Osteoblast (primary cell): ENCODE measurements around the gene CALML5. TPM values are rescaled to one million over a fixed set of nuclear protein-coding genes. Genes with fewer than 3 reads are reported as not detected.
A peak's percentile ranks its signal among the peaks of the same experiment; 100 is the strongest.

Experiments used
- DNase-seq: peaks from one replicate; pipeline ENCODE4 v3.0.0; 2011; ENCODE audit warnings: low spot score, mixed read lengths; ENCODE audit not compliant: insufficient read length; ENCODE audit errors: missing footprints
- H2AFZ ChIP-seq: 2 replicates; pipeline ENCODE4 v1.6.0; 2011; ENCODE audit warnings: mild to moderate bottlenecking, low read length
- H3K27ac ChIP-seq: 2 replicates; pipeline ENCODE4 v1.5.1; 2011; ENCODE audit warnings: mild to moderate bottlenecking, low read depth, low read length, moderate library complexity
- H3K27me3 ChIP-seq: 2 replicates; pipeline ENCODE4 v1.6.0; 2012; ENCODE audit warnings: mild to moderate bottlenecking, control low read depth, inconsistent platforms, low read length, moderate library complexity; ENCODE audit not compliant: insufficient read depth
- H3K36me3 ChIP-seq: 2 replicates; pipeline ENCODE4 v1.5.1; 2011; ENCODE audit warnings: mild to moderate bottlenecking, low read length, control low read depth, moderate library complexity; ENCODE audit not compliant: insufficient read depth
- H3K4me1 ChIP-seq: 2 replicates; pipeline ENCODE4 v1.5.1; 2011; ENCODE audit warnings: mild to moderate bottlenecking, low read length, control low read depth, moderate library complexity; ENCODE audit not compliant: insufficient read depth
- H3K4me2 ChIP-seq: 2 replicates; pipeline ENCODE4 v1.6.0; 2011; ENCODE audit warnings: mild to moderate bottlenecking, low read length; ENCODE audit not compliant: insufficient read depth
- H3K4me3 ChIP-seq: fragments of 200-600 bp; sonication (generic); 3 replicates; pipeline ENCODE4 v1.5.1; 2012; ENCODE audit warnings: mild to moderate bottlenecking, low read length, inconsistent platforms; ENCODE audit not compliant: insufficient read depth
- H3K79me2 ChIP-seq: 2 replicates; pipeline ENCODE4 v1.6.0; 2012; ENCODE audit warnings: mild to moderate bottlenecking, low read length, control low read depth, inconsistent platforms; ENCODE audit not compliant: insufficient read depth
- H3K9me3 ChIP-seq: 2 replicates; pipeline ENCODE4 v1.5.1; 2011; ENCODE audit warnings: low read depth, low read length, control low read depth
- H4K20me1 ChIP-seq: 2 replicates; pipeline ENCODE4 v1.6.0; 2012; ENCODE audit warnings: mild to moderate bottlenecking, low read length, control low read depth; ENCODE audit not compliant: insufficient read depth
- total RNA-seq: library from RNA; depleted of rRNA; stranded (reverse); fragments of >200 nt; gene quantifications from 2 replicates; pipeline ENCODE4 v1.2.3, GENCODE V29; 2012
- TF ChIP-seq, protein P1 (sequence below): IDR thresholded peaks from 2 replicates; pipeline ENCODE4 v1.5.1; 2011; ENCODE audit warnings: mild to moderate bottlenecking, low read depth, low read length, moderate library complexity; ENCODE audit errors: extremely low read depth

The CALML5 gene
- total RNA-seq, 1 donor: not detected

- Histone ChIP-seq H3K9me3 (no peaks in the 10 kb centered on the region), H3K4me2 (no peak overlapping the region)
These were observed 29.9 kb downstream of the CALML5 start for GRCh38 chr10:5469353-5470061.

GRCh38 chr10:5468262-5469106, 30.9 kb downstream of the CALML5 start:
- Histone ChIP-seq H3K36me3 (no peaks in the 10 kb centered on the region), H2AFZ (no peak overlapping the region), H3K27me3 (no peaks in the 10 kb centered on the region), H3K4me1 (no peaks in the 10 kb centered on the region), H3K4me2 (no peak overlapping the region), H3K79me2 (no peaks in the 10 kb centered on the region), H3K4me3 (no peak overlapping the region), H3K9me3 (no peaks in the 10 kb centered on the region), H3K27ac (no peak overlapping the region), H4K20me1 (no peaks in the 10 kb centered on the region)
- peak; percentile 35 for DNase-seq
- TF ChIP-seq, protein P1, sequence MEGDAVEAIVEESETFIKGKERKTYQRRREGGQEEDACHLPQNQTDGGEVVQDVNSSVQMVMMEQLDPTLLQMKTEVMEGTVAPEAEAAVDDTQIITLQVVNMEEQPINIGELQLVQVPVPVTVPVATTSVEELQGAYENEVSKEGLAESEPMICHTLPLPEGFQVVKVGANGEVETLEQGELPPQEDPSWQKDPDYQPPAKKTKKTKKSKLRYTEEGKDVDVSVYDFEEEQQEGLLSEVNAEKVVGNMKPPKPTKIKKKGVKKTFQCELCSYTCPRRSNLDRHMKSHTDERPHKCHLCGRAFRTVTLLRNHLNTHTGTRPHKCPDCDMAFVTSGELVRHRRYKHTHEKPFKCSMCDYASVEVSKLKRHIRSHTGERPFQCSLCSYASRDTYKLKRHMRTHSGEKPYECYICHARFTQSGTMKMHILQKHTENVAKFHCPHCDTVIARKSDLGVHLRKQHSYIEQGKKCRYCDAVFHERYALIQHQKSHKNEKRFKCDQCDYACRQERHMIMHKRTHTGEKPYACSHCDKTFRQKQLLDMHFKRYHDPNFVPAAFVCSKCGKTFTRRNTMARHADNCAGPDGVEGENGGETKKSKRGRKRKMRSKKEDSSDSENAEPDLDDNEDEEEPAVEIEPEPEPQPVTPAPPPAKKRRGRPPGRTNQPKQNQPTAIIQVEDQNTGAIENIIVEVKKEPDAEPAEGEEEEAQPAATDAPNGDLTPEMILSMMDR: no peak

More at GRCh38 chr10:5469353-5470061, 29.9 kb downstream of the CALML5 start:
- Histone ChIP-seq H3K4me3 (no peak overlapping the region), H3K36me3 (no peaks in the 10 kb centered on the region), H3K79me2 (no peaks in the 10 kb centered on the region), H2AFZ (no peak overlapping the region), H3K4me1 (no peaks in the 10 kb centered on the region), H3K27ac (no peak overlapping the region), H4K20me1 (no peaks in the 10 kb centered on the region), H3K27me3 (no peaks in the 10 kb centered on the region)
- TF ChIP-seq, protein P1: no peak
- peak; percentile 42 for DNase-seq

DNA sequence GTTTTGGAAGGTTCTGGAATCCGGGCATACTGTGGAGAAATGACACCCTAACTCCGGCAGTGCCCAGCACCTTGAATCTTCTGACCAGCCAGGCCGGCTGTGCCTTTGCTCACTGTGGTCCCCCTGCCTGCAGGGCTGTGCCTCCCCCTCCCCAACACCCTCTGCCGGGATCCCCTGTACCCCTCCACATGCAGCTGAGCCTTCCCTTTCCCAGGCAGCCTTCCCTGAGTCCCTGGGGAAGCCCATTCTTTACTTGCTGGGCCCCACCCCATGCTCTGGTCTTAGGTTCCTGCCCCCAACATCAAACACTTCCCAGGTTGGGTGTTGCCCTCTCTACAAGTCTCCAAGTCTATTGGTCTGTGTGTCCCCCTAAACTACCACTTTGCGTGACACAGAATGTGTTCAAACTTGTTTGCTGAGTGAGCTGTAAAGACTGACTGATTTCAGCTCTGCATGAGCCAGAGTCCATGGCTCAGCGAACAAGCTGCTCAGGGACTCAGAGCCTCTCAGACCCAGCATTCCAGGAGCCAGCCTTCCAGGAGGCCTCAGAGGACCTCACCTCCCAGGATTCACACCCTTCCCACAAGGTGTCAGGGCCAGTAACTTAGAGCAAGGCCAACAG, 31.6 kb downstream of the CALML5 start:
- Histone ChIP-seq H2AFZ (no peak overlapping the region), H3K9me3 (no peaks in the 10 kb centered on the region), H3K27ac (no peak overlapping the region), H3K79me2 (no peaks in the 10 kb centered on the region), H3K27me3 (no peaks in the 10 kb centered on the region), H4K20me1 (no peaks in the 10 kb centered on the region), H3K4me2 (no peak overlapping the region), H3K36me3 (no peaks in the 10 kb centered on the region), H3K4me3 (no peak overlapping the region), H3K4me1 (no peaks in the 10 kb centered on the region)
- TF ChIP-seq, protein P1: no peak
- DNase-seq: peak; percentile 58

DNA sequence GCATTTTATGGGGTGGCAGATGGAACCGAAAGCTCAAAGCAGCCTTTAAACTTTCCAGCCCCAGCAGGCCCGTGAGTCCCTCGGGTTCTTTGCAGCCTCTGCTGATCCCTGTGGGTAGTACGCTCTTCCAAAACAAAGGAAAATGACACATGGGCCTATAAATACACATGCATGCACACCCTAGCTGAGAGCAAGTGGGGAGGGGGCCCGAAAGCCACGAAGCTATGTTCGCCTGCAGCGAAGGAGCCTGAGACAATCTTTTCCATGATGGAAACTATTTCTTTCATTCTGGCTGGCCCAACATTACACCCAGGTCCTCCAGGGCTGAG, 32.2 kb downstream of the CALML5 start:
- no peaks in the 10 kb centered on the region for H3K79me2 ChIP-seq
- H3K27ac ChIP-seq: no peak overlapping the region
- no peaks in the 10 kb centered on the region for H3K9me3 ChIP-seq
- no peaks in the 10 kb centered on the region for H3K36me3 ChIP-seq
- no peak for DNase-seq
- H2AFZ ChIP-seq: no peak overlapping the region
- no peaks in the 10 kb centered on the region for H4K20me1 ChIP-seq
- H3K4me3 ChIP-seq: no peak overlapping the region
- peaks cover 3% of the 10 kb centered on the region for H3K4me1 ChIP-seq
- H3K27me3 ChIP-seq: no peaks in the 10 kb centered on the region
- no peak overlapping the region for H3K4me2 ChIP-seq
- TF ChIP-seq, protein P1: no peak
